Measurements from ENCODE around the gene RPP40. TPM values are rescaled to one million over a fixed set of nuclear protein-coding genes. Genes with fewer than 3 reads are reported as not detected.
A peak's percentile ranks its signal among the peaks of the same experiment; 100 is the strongest.

RPP40 gene
- polyA plus RNA-seq, 1 of the 3 experiments (the other 2 are of a cell fraction): 9.8 TPM

DNA sequence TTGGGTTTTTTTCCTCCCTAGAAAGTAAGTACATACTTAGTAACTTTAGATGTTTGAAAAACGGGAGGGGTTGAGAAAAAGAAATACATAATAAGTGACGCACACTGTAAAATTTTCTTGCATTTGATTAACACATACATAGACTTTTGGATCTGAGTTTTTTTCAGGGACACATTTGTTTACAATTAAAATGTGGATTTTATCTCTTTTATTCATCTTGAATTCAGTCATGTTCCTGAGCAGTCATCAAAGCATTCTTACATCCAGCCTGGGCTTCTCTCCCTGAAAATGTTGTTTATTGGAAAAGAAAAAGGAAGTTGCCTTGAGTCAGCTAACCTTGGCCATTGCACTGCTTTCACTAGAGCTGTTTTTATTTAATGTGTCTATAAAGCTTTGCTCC, 8.7 kb upstream of the RPP40 start:
- CTCF ChIA-PET: no interaction called here
- H2AFZ ChIP-seq (ENCODE audit: low read depth): no peak overlapping the region
- 14% methylated on average over 2 of the region's 2 CpGs for WGBS (ENCODE audit: low lambda C conversion rate)

More for the DNA sequence above, 8.7 kb upstream of the RPP40 start:
- Histone ChIP-seq H3K27me3 (ENCODE audit: insufficient read depth) (no peaks in the 10 kb centered on the region), H3K9me3 (no peaks in the 10 kb centered on the region), H4K20me1 (ENCODE audit: insufficient read depth) (no peaks in the 10 kb centered on the region), H3F3A (replicated peaks; ENCODE audit: insufficient read depth) (no peaks in the 10 kb centered on the region), H3K4me3 (ENCODE audit: low read depth in 2 of 2, low read length in 1 of 2) (no peak overlapping the region), H3K27ac (ENCODE audit: low read depth in 2 of 2, low read length in 1 of 2) (peak overlapping the region in 1 of 2 experiments; percentile 27; a peak in 1 of 4 replicates), H3K9ac (no peak overlapping the region), H3K4me2 (no peak overlapping the region), H3K36me3 (replicated peaks in 1 of 2; ENCODE audit: control insufficient read depth in 1 of 2, insufficient read depth in 2 of 2, low read length in 1 of 2) (no peaks in the 10 kb centered on the region), H3K4me1 (ENCODE audit: control insufficient read depth in 1 of 2, insufficient read depth in 2 of 2, low read depth in 1 of 2, low read length in 1 of 2) (no peaks in the 10 kb centered on the region), H3K79me2 (ENCODE audit: insufficient read depth) (no peaks in the 10 kb centered on the region), H3K9me2 (no peaks in the 10 kb centered on the region)
- no peak for DNase-seq
- TF ChIP-seq RFX5 (IDR thresholded peaks at IDR 0.05; ENCODE audit: low read length) (no peak), MXI1 (IDR thresholded peaks at IDR 0.05; ENCODE audit: low read depth, low read length) (no peak), FOXJ3 (CRISPR knock-in tag; IDR thresholded peaks at IDR 0.05) (no peak), MEF2A (IDR thresholded peaks at IDR 0.05; ENCODE audit: borderline replicate concordance, low read depth) (no peak), ELF1 (IDR thresholded peaks at IDR 0.05) (no peak), SIN3A (IDR thresholded peaks at IDR 0.05; ENCODE audit: borderline replicate concordance, low read depth, low read length) (no peak), SMC3 (IDR thresholded peaks at IDR 0.05; ENCODE audit: low read depth, low read length) (no peak), JUND (IDR thresholded peaks at IDR 0.05) (no peak), RAD21 (IDR thresholded peaks at IDR 0.05; ENCODE audit: low read length) (no peak), FOXM1 (IDR thresholded peaks at IDR 0.05; ENCODE audit: low read depth) (no peak), FOSL2 (IDR thresholded peaks at IDR 0.05; ENCODE audit: borderline replicate concordance, low read depth) (peak; percentile 17; the same call in 1 of the 2 replicates), TCF12 (IDR thresholded peaks at IDR 0.05) (peak; percentile 65), TEAD4 (IDR thresholded peaks at IDR 0.05; ENCODE audit: borderline replicate concordance, insufficient read depth) (no peak), YY1 (IDR thresholded peaks at IDR 0.05; ENCODE audit: low read depth) (no peak), EP300 (IDR thresholded peaks at IDR 0.05; ENCODE audit: borderline replicate concordance in 1 of 2, low read depth in 1 of 2, low read length in 1 of 2) (0 out of 4 replicates have a peak, but pooled peaks of 1 of the 2 experiments have one; percentile 12), RCOR1 (IDR thresholded peaks at IDR 0.05; ENCODE audit: low read length) (no peak), POLR2AphosphoS5 (IDR thresholded peaks at IDR 0.05; ENCODE audit: low read depth, low read length) (no peak), GATA2 (CRISPR knock-in tag; IDR thresholded peaks at IDR 0.05) (no peak)
- TF ChIP-seq, protein P1, sequence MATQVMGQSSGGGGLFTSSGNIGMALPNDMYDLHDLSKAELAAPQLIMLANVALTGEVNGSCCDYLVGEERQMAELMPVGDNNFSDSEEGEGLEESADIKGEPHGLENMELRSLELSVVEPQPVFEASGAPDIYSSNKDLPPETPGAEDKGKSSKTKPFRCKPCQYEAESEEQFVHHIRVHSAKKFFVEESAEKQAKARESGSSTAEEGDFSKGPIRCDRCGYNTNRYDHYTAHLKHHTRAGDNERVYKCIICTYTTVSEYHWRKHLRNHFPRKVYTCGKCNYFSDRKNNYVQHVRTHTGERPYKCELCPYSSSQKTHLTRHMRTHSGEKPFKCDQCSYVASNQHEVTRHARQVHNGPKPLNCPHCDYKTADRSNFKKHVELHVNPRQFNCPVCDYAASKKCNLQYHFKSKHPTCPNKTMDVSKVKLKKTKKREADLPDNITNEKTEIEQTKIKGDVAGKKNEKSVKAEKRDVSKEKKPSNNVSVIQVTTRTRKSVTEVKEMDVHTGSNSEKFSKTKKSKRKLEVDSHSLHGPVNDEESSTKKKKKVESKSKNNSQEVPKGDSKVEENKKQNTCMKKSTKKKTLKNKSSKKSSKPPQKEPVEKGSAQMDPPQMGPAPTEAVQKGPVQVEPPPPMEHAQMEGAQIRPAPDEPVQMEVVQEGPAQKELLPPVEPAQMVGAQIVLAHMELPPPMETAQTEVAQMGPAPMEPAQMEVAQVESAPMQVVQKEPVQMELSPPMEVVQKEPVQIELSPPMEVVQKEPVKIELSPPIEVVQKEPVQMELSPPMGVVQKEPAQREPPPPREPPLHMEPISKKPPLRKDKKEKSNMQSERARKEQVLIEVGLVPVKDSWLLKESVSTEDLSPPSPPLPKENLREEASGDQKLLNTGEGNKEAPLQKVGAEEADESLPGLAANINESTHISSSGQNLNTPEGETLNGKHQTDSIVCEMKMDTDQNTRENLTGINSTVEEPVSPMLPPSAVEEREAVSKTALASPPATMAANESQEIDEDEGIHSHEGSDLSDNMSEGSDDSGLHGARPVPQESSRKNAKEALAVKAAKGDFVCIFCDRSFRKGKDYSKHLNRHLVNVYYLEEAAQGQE (IDR thresholded peaks at IDR 0.05; ENCODE audit: low read depth, low read length): no peak
- TF ChIP-seq, protein P2, sequence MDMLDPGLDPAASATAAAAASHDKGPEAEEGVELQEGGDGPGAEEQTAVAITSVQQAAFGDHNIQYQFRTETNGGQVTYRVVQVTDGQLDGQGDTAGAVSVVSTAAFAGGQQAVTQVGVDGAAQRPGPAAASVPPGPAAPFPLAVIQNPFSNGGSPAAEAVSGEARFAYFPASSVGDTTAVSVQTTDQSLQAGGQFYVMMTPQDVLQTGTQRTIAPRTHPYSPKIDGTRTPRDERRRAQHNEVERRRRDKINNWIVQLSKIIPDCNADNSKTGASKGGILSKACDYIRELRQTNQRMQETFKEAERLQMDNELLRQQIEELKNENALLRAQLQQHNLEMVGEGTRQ (IDR thresholded peaks at IDR 0.05; ENCODE audit: borderline replicate concordance, low read depth, low read length): no peak
- TF ChIP-seq, protein P3, sequence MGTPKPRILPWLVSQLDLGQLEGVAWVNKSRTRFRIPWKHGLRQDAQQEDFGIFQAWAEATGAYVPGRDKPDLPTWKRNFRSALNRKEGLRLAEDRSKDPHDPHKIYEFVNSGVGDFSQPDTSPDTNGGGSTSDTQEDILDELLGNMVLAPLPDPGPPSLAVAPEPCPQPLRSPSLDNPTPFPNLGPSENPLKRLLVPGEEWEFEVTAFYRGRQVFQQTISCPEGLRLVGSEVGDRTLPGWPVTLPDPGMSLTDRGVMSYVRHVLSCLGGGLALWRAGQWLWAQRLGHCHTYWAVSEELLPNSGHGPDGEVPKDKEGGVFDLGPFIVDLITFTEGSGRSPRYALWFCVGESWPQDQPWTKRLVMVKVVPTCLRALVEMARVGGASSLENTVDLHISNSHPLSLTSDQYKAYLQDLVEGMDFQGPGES (IDR thresholded peaks at IDR 0.05; ENCODE audit: low read depth, low read length): no peak
- TF ChIP-seq, protein P4, sequence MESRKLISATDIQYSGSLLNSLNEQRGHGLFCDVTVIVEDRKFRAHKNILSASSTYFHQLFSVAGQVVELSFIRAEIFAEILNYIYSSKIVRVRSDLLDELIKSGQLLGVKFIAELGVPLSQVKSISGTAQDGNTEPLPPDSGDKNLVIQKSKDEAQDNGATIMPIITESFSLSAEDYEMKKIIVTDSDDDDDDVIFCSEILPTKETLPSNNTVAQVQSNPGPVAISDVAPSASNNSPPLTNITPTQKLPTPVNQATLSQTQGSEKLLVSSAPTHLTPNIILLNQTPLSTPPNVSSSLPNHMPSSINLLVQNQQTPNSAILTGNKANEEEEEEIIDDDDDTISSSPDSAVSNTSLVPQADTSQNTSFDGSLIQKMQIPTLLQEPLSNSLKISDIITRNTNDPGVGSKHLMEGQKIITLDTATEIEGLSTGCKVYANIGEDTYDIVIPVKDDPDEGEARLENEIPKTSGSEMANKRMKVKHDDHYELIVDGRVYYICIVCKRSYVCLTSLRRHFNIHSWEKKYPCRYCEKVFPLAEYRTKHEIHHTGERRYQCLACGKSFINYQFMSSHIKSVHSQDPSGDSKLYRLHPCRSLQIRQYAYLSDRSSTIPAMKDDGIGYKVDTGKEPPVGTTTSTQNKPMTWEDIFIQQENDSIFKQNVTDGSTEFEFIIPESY (IDR thresholded peaks at IDR 0.05; ENCODE audit: borderline replicate concordance, low read depth): no peak
- POLR2A ChIA-PET: no interaction called here

All from SK-N-SH (cell line).